ENCODE data around the gene LOXL4.
"Not testable (repeated sequence)": the region's sequence is repeated elsewhere in the genome, so short reads cannot be mapped to it uniquely, and the experiment has no call there.

The LOXL4 gene

GRCh38 chr10:98240524-98240923 lies 27.5 kb downstream of the LOXL4 start:
- no peak for DNase-seq

- no peak for DNase-seq
Measured at GRCh38 chr10:98238391-98238790, 29.6 kb downstream of the LOXL4 start.

GRCh38 chr10:98236862-98237261 lies 31.1 kb downstream of the LOXL4 start:
- no peak for DNase-seq

GRCh38 chr10:98235846-98236245 lies 32.1 kb downstream of the LOXL4 start:
- DNase-seq, result no peak

GRCh38 chr10:98231417-98231816 lies 36.6 kb downstream of the LOXL4 start:
- no peak for DNase-seq

- not testable (repeated sequence) for DNase-seq
Measured at GRCh38 chr10:98228266-98228665, 39.7 kb downstream of the LOXL4 start.

GRCh38 chr10:98227713-98228112 lies 40.3 kb downstream of the LOXL4 start:
- not testable (repeated sequence) for DNase-seq

- no peak for DNase-seq
Measured at GRCh38 chr10:98226508-98227144, 41.4 kb downstream of the LOXL4 start.

GRCh38 chr10:98224996-98225395 lies 43.0 kb downstream of the LOXL4 start:
- no peak for DNase-seq

- DNase-seq, result no peak
Measured at GRCh38 chr10:98224509-98224908, 43.5 kb downstream of the LOXL4 start.

GRCh38 chr10:98223874-98224273 lies 44.1 kb downstream of the LOXL4 start:
- no peak for DNase-seq

GRCh38 chr10:98217801-98218200 lies 50.2 kb downstream of the LOXL4 start:
- DNase-seq, result no peak

- DNase-seq, result no peak
Measured at GRCh38 chr10:98215373-98215772, 52.6 kb downstream of the LOXL4 start.

GRCh38 chr10:98213740-98214139 lies 54.3 kb downstream of the LOXL4 start:
- no peak for DNase-seq

- DNase-seq, result peak in 1 of 14 donors; percentile 6
Measured at GRCh38 chr10:98212196-98212595, 55.8 kb downstream of the LOXL4 start.

GRCh38 chr10:98209441-98209840 lies 58.6 kb downstream of the LOXL4 start:
- DNase-seq, result no peak

GRCh38 chr10:98208925-98209324 lies 59.1 kb downstream of the LOXL4 start:
- DNase-seq, result no peak

GRCh38 chr10:98205351-98205750 lies 62.6 kb downstream of the LOXL4 start:
- DNase-seq, result no peak

- no peak for DNase-seq
Measured at GRCh38 chr10:98202378-98202777, 65.6 kb downstream of the LOXL4 start.

GRCh38 chr10:98201760-98202159 lies 66.2 kb downstream of the LOXL4 start:
- no peak for DNase-seq
